Measurements from ENCODE around the gene ING4. TPM values are rescaled to one million over a fixed set of nuclear protein-coding genes. Genes with fewer than 3 reads are reported as not detected.

ING4 gene
- total and polyA plus RNA-seq, 12 donors: 22.6 to 87.6 (median 41.3) TPM

DNA sequence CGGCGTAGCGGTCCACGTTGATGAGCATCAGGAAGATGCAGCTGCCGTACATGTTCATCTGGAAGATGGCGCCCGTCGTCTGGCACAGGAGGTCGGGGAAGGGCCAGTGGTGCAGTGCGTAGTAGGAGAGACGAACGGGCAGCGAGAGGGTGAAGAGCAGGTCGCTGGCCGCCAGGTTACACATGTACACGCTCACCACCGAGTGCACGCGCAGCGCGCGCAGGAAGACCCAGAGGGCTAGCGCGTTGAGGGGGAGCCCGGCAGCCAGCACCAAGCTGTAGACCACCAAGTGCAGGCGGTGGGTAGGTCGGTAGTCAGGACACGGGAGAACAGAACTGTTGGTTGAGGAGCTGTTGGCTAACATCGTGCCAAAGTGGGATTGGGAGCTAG lies 42.0 kb downstream of the ING4 start:
- intact Hi-C loops (cut with DNase I): no loop called here
- whole genome bisulfite sequencing, 4 donors: 72 to 89% (median 80%) methylated on average over 29 of the region's 29 CpGs
- Histone ChIP-seq H3K27me3 (peaks cover 6% of the 10 kb centered on the region), H3K4me1 (replicated peaks in 1 of 2) (peaks cover 0 to 9% of the 10 kb centered on the region in 2 donors), H3K9me3 (replicated peaks in 1 of 3) (no peaks in the 10 kb centered on the region), H3K36me3 (replicated peaks in 1 of 2) (no peaks in the 10 kb centered on the region), H3K4me3 (peak overlapping the region in 1 of 4 donors; percentile 34), H3K27ac (no peak overlapping the region)
- TF ChIP-seq POLR2A (IDR thresholded peaks at IDR 0.05): no peak
- TF ChIP-seq, protein P1, sequence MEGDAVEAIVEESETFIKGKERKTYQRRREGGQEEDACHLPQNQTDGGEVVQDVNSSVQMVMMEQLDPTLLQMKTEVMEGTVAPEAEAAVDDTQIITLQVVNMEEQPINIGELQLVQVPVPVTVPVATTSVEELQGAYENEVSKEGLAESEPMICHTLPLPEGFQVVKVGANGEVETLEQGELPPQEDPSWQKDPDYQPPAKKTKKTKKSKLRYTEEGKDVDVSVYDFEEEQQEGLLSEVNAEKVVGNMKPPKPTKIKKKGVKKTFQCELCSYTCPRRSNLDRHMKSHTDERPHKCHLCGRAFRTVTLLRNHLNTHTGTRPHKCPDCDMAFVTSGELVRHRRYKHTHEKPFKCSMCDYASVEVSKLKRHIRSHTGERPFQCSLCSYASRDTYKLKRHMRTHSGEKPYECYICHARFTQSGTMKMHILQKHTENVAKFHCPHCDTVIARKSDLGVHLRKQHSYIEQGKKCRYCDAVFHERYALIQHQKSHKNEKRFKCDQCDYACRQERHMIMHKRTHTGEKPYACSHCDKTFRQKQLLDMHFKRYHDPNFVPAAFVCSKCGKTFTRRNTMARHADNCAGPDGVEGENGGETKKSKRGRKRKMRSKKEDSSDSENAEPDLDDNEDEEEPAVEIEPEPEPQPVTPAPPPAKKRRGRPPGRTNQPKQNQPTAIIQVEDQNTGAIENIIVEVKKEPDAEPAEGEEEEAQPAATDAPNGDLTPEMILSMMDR (IDR thresholded peaks at IDR 0.05): no peak
- DNase-seq: no peak

DNA sequence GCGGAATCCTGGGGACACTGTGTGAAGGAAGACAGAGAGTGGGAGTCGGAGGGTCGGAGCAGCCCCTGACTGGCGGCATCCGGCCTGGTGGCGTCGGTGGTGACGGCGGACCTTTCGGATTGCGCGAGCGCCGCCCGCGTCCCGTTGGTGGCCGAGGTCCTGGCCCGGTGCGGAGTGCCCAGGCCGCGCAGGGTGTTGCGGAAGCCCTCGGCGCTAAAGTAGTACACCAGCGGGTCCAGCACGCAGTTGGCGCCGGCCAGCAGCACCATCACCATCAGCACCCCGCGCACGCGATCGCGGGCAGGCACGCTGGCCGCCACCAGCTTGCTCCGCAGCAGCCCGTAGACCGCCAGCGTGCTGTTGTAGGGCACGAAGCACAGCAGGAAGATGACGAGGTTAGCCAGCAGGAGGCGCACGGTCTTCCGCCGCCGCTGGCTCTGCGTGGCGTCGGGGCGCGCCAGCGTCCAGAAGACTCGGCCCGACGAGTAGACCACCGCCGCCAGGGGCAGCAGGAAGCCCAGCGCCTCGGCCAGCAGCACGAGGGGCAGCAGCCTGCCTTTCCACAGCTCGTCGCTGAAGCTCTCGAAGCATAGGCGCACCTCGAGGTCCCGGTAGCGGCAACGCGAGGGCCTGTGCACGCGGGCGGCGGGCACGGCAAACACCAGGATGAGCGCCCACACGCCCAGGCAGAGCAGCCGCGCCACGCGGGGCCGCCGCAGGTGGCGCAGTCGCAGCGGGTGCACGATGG lies 42.6 kb downstream of the ING4 start:
- Histone ChIP-seq H3K27me3 (peaks cover 6% of the 10 kb centered on the region), H3K4me1 (replicated peaks in 1 of 2) (peaks cover 0 to 9% of the 10 kb centered on the region in 2 donors), H3K27ac (no peak overlapping the region), H3K36me3 (replicated peaks in 1 of 2) (no peaks in the 10 kb centered on the region), H3K9me3 (replicated peaks in 1 of 3) (no peaks in the 10 kb centered on the region), H3K4me3 (peak overlapping the region in 1 of 4 donors; percentile 34)
- intact Hi-C loops (cut with DNase I): no loop called here
- no peak for TF ChIP-seq POLR2A (IDR thresholded peaks at IDR 0.05)
- TF ChIP-seq, protein P1 (IDR thresholded peaks at IDR 0.05): peak; percentile 17 to 65 (median 50)
- whole genome bisulfite sequencing, 4 donors: 27 to 51% (median 37%) methylated on average over 28 to 88 of the region's 88 CpGs
- DNase-seq: peak in 2 of 7 donors; percentile 46 to 55

DNA sequence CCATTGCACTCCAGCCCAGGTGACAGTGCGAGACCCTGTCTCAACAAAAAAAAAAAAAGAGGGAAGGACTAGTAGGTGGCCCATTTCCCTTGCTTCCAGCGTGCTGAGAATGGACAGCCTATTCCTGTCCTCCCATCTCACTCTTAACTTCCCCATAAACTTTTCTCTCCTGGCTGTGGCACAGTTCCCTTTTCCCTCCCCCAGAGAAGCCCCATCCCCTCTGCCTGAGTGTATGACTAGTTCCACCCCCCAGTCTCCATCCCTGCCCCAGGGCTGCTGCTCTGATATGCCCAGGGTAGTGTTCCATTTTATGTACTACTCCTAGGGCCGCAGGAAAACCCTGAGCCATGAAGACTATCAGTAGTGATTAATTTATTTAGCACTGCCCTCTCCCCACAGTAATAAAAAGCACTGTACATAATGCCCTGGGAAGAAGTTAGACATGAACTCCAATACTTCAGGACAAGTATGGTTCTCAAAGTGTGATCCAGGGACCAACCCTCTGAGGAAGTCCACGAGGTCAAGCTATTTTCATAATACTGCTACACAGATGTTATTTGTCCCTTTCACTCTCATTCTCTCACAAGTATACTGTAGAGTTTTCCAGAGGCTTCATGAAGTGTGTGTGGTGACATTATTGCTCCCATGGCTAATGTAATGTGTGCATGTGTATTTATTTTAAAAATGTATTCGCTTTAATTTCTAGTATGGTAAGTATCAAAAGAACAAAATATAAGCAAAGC lies 44.3 kb downstream of the ING4 start:
- peaks cover 6% of the 10 kb centered on the region for H3K27me3 ChIP-seq
- intact Hi-C loops (cut with DNase I): loop anchor here in 1 of 2 donors (10.0 kb wide), 1 partner anchor 46 kb away; the partner anchor contains the start of gene ING4
- no peak overlapping the region for H3K4me3 ChIP-seq
- 59 to 83% (median 68%) methylated on average over 5 of the region's 5 CpGs for WGBS, 4 donors
- H3K9me3 ChIP-seq (replicated peaks in 1 of 3): no peaks in the 10 kb centered on the region
- peaks cover 8 to 18% of the 10 kb centered on the region in 2 donors for H3K4me1 ChIP-seq (replicated peaks in 1 of 2)
- H3K27ac ChIP-seq: peak overlapping the region in 1 of 5 donors; percentile 44
- TF ChIP-seq, protein P1 (IDR thresholded peaks at IDR 0.05): no peak
- no peak for TF ChIP-seq POLR2A (IDR thresholded peaks at IDR 0.05)
- no peak for DNase-seq
- no peaks in the 10 kb centered on the region for H3K36me3 ChIP-seq (replicated peaks in 1 of 2)

DNA sequence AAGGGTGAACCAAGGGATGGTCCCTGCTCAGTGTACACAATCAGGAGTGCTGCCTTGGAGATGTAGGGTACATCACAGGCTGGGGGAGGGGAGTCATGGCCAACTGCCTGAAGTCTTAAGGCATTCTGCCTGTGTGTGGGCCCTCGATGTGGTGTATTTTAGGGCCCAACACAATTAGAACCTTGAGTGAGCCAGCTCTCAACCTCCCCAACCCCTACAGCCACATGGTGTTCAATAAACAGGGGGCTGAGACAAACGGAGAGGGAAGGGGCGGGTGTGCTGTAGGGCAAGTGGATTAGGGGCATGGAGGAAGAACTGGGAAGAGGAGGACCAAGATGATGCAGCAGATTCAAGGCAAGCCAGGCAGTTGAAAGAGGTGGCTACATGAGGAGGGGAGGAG lies 47.1 kb downstream of the ING4 start:
- no peak for DNase-seq
- peaks cover 5% of the 10 kb centered on the region for H3K27me3 ChIP-seq
- no peak for TF ChIP-seq POLR2A (IDR thresholded peaks at IDR 0.05)
- TF ChIP-seq, protein P1 (IDR thresholded peaks at IDR 0.05): no peak
- no peak overlapping the region for H3K4me3 ChIP-seq
- H3K9me3 ChIP-seq (replicated peaks in 1 of 3): no peaks in the 10 kb centered on the region
- WGBS, 4 donors: 45 to 59% (median 57%) methylated on average over 3 of the region's 3 CpGs
- H3K36me3 ChIP-seq (replicated peaks in 1 of 2): no peaks in the 10 kb centered on the region
- peaks cover 24 to 32% of the 10 kb centered on the region in 2 donors for H3K4me1 ChIP-seq (replicated peaks in 1 of 2)
- H3K27ac ChIP-seq: peak overlapping the region in 1 of 5 donors; percentile 5
- intact Hi-C loops (cut with DNase I): loop anchor here in 1 of 2 donors (10.0 kb wide), 1 partner anchor 49 kb away; the partner anchor contains the start of gene ING4

Data from adrenal gland (tissue), 12 donors.